ENCODE results near the gene RAB5A.

GRCh38 chr3:19967812-19968211 lies 20.9 kb downstream of the RAB5A start:
- TF ChIP-seq EZH2phosphoT487 (IDR thresholded peaks at IDR 0.05; ENCODE audit: insufficient read depth, low read depth): no peak
- no peak for TF ChIP-seq EZH2 (IDR thresholded peaks at IDR 0.05; ENCODE audit: insufficient read depth, poor library complexity, severe bottlenecking)
